COR-L47 (cell line): ENCODE data around the gene UTF1.

Source experiments
- DNase-seq: peaks from one replicate; lab custom pipeline; 2025; lab: John Stamatoyannopoulos, UW

The UTF1 gene

GRCh38 chr10:133279326-133280226 is 49.6 kb downstream of the UTF1 start:
- DNase-seq, result no peak

- no peak for DNase-seq
These were observed 50.5 kb downstream of the UTF1 start for GRCh38 chr10:133280391-133281059.

- DNase-seq, result no peak
These were observed 51.1 kb downstream of the UTF1 start for GRCh38 chr10:133281084-133281483.
